Right atrium auricular region (tissue), 2 donors: Measurements from ENCODE around the gene MARCHF3. TPM values are rescaled to one million over a fixed set of nuclear protein-coding genes. Genes with fewer than 3 reads are reported as not detected.
"Not testable (repeated sequence)": the region's sequence is repeated elsewhere in the genome, so short reads cannot be mapped to it uniquely, and the experiment has no call there.

Experiments
- DNase-seq: peaks from one replicate; pipeline ENCODE4 v3.0.0-alpha.2; 2019; ENCODE audit warnings: low spot score
- H3K27ac ChIP-seq, 2 donors: fragments of 200-600 bp; sonication (generic); 1 replicate in 1 of 2; 2 replicates in 1 of 2; pipeline ENCODE4 v1.5.1; 2016 to 2019
- H3K27me3 ChIP-seq, 2 donors: fragments of 200-600 bp; sonication (generic); one replicate each; pipeline versions ENCODE4 v1.5.1 to v1.6.0; 2017 to 2019
- H3K36me3 ChIP-seq: fragments of 200-600 bp; sonication (generic); one replicate; pipeline ENCODE4 v1.5.1; 2016
- H3K4me1 ChIP-seq, 2 donors: fragments of 200-600 bp; sonication (generic); one replicate each; pipeline versions ENCODE4 v1.5.1 to v1.6.0; 2017 to 2019
- H3K4me3 ChIP-seq, 2 donors: fragments of 200-600 bp; sonication (generic); 1 replicate in 1 of 2; 2 replicates in 1 of 2; pipeline ENCODE4 v1.5.1; 2017 to 2019; ENCODE audit warnings: mild to moderate bottlenecking in 1 of 2, moderate library complexity in 1 of 2
- H3K9me3 ChIP-seq, 2 donors: fragments of 200-600 bp; sonication (generic); one replicate each; pipeline ENCODE4 v1.5.1; 2019
- total RNA-seq, 2 donors: library from RNA; depleted of rRNA; stranded (reverse); fragments of >200 nt; gene quantifications; one replicate each; pipeline ENCODE4 v1.1.0, GENCODE V29; 2016
- TF ChIP-seq, protein P1 (sequence below), 2 donors: fragments of 200-600 bp; sonication (generic); IDR thresholded peaks; one replicate each; pipeline ENCODE4 v1.5.1; 2019; ENCODE audit warnings: antibody characterized with exemption in 2 of 2

The MARCHF3 gene
- total RNA-seq, 2 donors from 2014 or later = 14.5 to 19.7 TPM

DNA sequence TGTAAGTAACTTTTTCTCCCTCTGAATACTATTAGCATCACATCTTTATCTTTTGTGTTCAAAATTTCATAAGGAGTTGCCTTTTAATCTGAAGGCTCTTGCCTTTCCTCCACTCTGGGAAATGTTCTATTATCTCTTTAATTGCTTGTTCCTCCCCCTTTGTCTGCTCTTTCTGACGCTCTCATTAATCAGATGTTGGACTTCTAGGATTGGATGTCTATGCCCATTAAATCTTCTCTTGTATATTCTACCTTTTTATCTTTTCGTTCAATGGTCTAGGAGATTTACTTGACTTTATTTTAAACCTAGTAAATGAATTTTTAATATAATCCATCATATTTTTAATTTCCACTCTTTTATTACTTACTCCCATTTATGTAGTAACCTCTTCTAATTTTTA lies 76.7 kb downstream of the MARCHF3 start:
- no peaks in the 10 kb centered on the region for H3K36me3 ChIP-seq
- no peaks in the 10 kb centered on the region for H3K9me3 ChIP-seq
- no peak for DNase-seq
- no peak overlapping the region for H3K4me3 ChIP-seq
- TF ChIP-seq, protein P1, sequence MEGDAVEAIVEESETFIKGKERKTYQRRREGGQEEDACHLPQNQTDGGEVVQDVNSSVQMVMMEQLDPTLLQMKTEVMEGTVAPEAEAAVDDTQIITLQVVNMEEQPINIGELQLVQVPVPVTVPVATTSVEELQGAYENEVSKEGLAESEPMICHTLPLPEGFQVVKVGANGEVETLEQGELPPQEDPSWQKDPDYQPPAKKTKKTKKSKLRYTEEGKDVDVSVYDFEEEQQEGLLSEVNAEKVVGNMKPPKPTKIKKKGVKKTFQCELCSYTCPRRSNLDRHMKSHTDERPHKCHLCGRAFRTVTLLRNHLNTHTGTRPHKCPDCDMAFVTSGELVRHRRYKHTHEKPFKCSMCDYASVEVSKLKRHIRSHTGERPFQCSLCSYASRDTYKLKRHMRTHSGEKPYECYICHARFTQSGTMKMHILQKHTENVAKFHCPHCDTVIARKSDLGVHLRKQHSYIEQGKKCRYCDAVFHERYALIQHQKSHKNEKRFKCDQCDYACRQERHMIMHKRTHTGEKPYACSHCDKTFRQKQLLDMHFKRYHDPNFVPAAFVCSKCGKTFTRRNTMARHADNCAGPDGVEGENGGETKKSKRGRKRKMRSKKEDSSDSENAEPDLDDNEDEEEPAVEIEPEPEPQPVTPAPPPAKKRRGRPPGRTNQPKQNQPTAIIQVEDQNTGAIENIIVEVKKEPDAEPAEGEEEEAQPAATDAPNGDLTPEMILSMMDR (IDR thresholded peaks at IDR 0.05) = no peak
- no peaks in the 10 kb centered on the region for H3K27me3 ChIP-seq
- no peak overlapping the region for H3K27ac ChIP-seq
- peaks cover 0 to 3% of the 10 kb centered on the region in 2 donors for H3K4me1 ChIP-seq

DNA sequence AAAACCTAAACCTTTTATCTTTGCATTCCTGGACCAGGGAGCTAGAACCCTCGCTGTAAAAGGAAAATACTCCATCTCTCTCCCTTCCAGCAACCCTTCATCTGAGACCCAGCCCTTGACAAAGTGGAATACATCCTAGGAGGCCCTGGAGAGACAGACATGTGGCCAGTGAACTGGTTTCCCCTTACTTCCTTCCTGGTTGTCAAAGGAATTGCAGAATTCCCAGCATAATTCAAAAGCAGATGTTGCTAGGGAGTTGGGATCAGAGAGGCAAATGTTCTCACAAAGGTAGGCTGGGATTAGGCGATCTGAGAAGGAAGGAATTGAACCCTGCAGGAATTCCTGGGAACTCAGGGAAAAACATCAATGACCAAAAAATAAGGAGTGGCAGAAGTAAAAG lies 80.9 kb downstream of the MARCHF3 start:
- Histone ChIP-seq H3K9me3 (no peaks in the 10 kb centered on the region), H3K27ac (no peak overlapping the region), H3K4me1 (peaks cover 0 to 22% of the 10 kb centered on the region in 2 donors), H3K36me3 (no peaks in the 10 kb centered on the region), H3K27me3 (no peaks in the 10 kb centered on the region), H3K4me3 (no peak overlapping the region)
- TF ChIP-seq, protein P1 (IDR thresholded peaks at IDR 0.05) = no peak
- DNase-seq = no peak

- peaks cover 0 to 22% of the 10 kb centered on the region in 2 donors for H3K4me1 ChIP-seq
- H3K9me3 ChIP-seq = no peaks in the 10 kb centered on the region
- H3K27ac ChIP-seq = no peak overlapping the region
- no peak overlapping the region for H3K4me3 ChIP-seq
- TF ChIP-seq, protein P1 (IDR thresholded peaks at IDR 0.05) = no peak
- no peaks in the 10 kb centered on the region for H3K36me3 ChIP-seq
- H3K27me3 ChIP-seq = no peaks in the 10 kb centered on the region
- DNase-seq = no peak
Measured at GRCh38 chr5:126948453-126948852, 81.9 kb downstream of the MARCHF3 start.

DNA sequence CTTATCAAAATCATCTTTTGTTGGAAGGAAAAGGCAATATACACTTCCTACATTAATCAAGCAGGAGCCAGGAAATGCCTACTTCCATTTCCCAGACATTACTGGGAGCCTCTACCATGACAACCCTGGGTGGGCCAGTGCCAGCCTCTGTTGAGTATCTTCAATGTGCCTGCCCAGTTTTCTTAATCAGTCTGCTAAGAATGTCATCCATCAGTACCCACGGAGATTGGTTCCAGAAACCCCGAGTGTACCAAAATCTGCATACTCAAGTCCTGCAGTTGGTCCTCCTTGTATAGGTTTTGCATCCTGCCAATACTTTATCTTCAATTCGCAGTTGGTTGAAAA lies 82.4 kb downstream of the MARCHF3 start:
- TF ChIP-seq, protein P1 (IDR thresholded peaks at IDR 0.05) = no peak
- H3K4me3 ChIP-seq = no peak overlapping the region
- H3K27ac ChIP-seq = no peak overlapping the region
- no peak for DNase-seq
- no peaks in the 10 kb centered on the region for H3K9me3 ChIP-seq
- H3K27me3 ChIP-seq = no peaks in the 10 kb centered on the region
- H3K4me1 ChIP-seq = peaks cover 0 to 24% of the 10 kb centered on the region in 2 donors
- H3K36me3 ChIP-seq = no peaks in the 10 kb centered on the region

- DNase-seq = no peak
- Histone ChIP-seq H3K36me3 (no peaks in the 10 kb centered on the region), H3K9me3 (no peaks in the 10 kb centered on the region), H3K27me3 (no peaks in the 10 kb centered on the region), H3K27ac (no peak overlapping the region), H3K4me3 (no peak overlapping the region), H3K4me1 (peaks cover 0 to 30% of the 10 kb centered on the region in 2 donors)
- TF ChIP-seq, protein P1 (IDR thresholded peaks at IDR 0.05) = no peak
Measured at GRCh38 chr5:126947146-126948010, 83.0 kb downstream of the MARCHF3 start.

- peaks cover 0 to 22% of the 10 kb centered on the region in 2 donors for H3K4me1 ChIP-seq
- DNase-seq, H3K9me3 ChIP-seq, H3K27me3 ChIP-seq, H3K36me3 ChIP-seq, H3K4me3 ChIP-seq, H3K27ac ChIP-seq: not testable (repeated sequence)
Measured at GRCh38 chr5:126942908-126943307, 87.5 kb downstream of the MARCHF3 start.
